ENCODE measurements around the gene ATG4B. TPM values are rescaled to one million over a fixed set of nuclear protein-coding genes. Genes with fewer than 3 reads are reported as not detected.
A peak's percentile ranks its signal among the peaks of the same experiment; 100 is the strongest.

Gene ATG4B
- total and polyA plus RNA-seq, 2 of the 8 experiments (the other 6 are each of a cell fraction or from before 2014, with no cell fraction given): 103 to 155 TPM

GRCh38 chr2:241672243-241673188, 35.0 kb downstream of the ATG4B start:
- Histone ChIP-seq H4K5ac (ENCODE audit: insufficient read length, low read depth, low read length) (no peak overlapping the region), H2BK120ac (replicated peaks; ENCODE audit: low read depth, low read length) (no peak overlapping the region), H2BK12ac (ENCODE audit: low read depth, low read length) (no peak overlapping the region), H3K36me3 (ENCODE audit: control insufficient read depth in 2 of 4, insufficient read depth in 4 of 4, low read length in 3 of 4) (peaks cover 9 to 41% (median 29%) of the 10 kb centered on the region in 4 experiments), H3K23ac (ENCODE audit: insufficient read length) (no peak overlapping the region), H2AFZ (ENCODE audit: low read length) (no peak overlapping the region), H3K79me2 (ENCODE audit: control insufficient read depth in 1 of 2, insufficient read depth in 2 of 2, low read length in 2 of 2) (no peaks in the 10 kb centered on the region), H2BK5ac (ENCODE audit: low read depth, low read length) (no peak overlapping the region), H3K4me3 (ENCODE audit: extremely low read depth in 1 of 4, insufficient read depth in 2 of 4, low read depth in 3 of 4, low read length in 4 of 4) (no peak overlapping the region), H2BK15ac (ENCODE audit: low read length) (no peak overlapping the region), H2BK20ac (ENCODE audit: low read length) (no peak overlapping the region), H4K20me1 (replicated peaks in 1 of 2; ENCODE audit: control insufficient read depth in 1 of 2, insufficient read depth in 2 of 2, low read length in 2 of 2) (peaks cover 2 to 14% of the 10 kb centered on the region in 2 experiments), H3K14ac (ENCODE audit: insufficient read length) (no peak overlapping the region), H3K79me1 (ENCODE audit: low read depth, low read length) (no peaks in the 10 kb centered on the region; the same call in 1 of the 2 replicates), H3K4ac (replicated peaks; ENCODE audit: insufficient read length, low read depth, low read length) (no peak overlapping the region), H3K27ac (ENCODE audit: low read depth, low read length) (no peak overlapping the region), H3K18ac (ENCODE audit: extremely low read depth, low read length) (no peak overlapping the region), H3K4me2 (ENCODE audit: insufficient read depth in 1 of 2, low read depth in 2 of 2, low read length in 2 of 2) (no peak overlapping the region), H2AK5ac (ENCODE audit: low read depth, low read length) (no peak overlapping the region), H3K9ac (replicated peaks in 1 of 4; ENCODE audit: extremely low read depth in 1 of 4, low read depth in 3 of 4, low read length in 3 of 4) (no peak overlapping the region), H4K91ac (replicated peaks; ENCODE audit: insufficient read length, low read length) (no peak overlapping the region), H4K8ac (ENCODE audit: extremely low read depth, insufficient read depth, low read length) (peak overlapping the region; percentile 25; the same call in 1 of the 2 replicates), H3K56ac (replicated peaks; ENCODE audit: insufficient read length, low read depth, low read length) (no peak overlapping the region), H3K27me3 (replicated peaks in 1 of 4; ENCODE audit: control insufficient read depth in 3 of 4, extremely low read depth in 1 of 4, insufficient read depth in 3 of 4, low read length in 3 of 4) (no peaks in the 10 kb centered on the region), H3K9me3 (ENCODE audit: insufficient read depth in 2 of 2, low read depth in 1 of 2, low read length in 1 of 2) (no peaks in the 10 kb centered on the region), H3K23me2 (ENCODE audit: low read depth, low read length) (no peaks in the 10 kb centered on the region), H3K4me1 (replicated peaks in 1 of 4; ENCODE audit: control insufficient read depth in 3 of 4, insufficient read depth in 4 of 4, low read length in 3 of 4) (no peaks in the 10 kb centered on the region)
- POLR2A ChIA-PET (ENCODE audit: partially characterized antibody): interaction anchor here (1.1 to 6.8 kb wide), 4 partner anchors 14 to 48 kb away, joined by 3 to 60 read pairs (median 8); partner anchors contain the start of gene DTYMK
- FAIRE-seq (no peak), DNase-seq (ENCODE audit: low read depth in 1 of 2, low spot score in 2 of 2) (no peak)
- 94% methylated on average over 41 of the region's 42 CpGs; no CpG with 5 or more reads in 1 of the 2 experiments for WGBS, 2 experiments (ENCODE audit: extremely low coverage in 1 of 2, insufficient coverage in 1 of 2, insufficient read length in 1 of 2, insufficient replicate concordance in 2 of 2, low coverage in 1 of 2, low lambda C conversion rate in 2 of 2, missing lambda C conversion rate in 1 of 2)
- CTCF ChIA-PET (ENCODE audit: partially characterized antibody): interaction anchor here (0.6 to 2.4 kb wide), 4 partner anchors 11 to 31 kb away, joined by 3 to 5 read pairs (median 4); no protein-coding TSS in a partner anchor
- no peak for TF ChIP-seq EP300 (IDR thresholded peaks at IDR 0.05; ENCODE audit: borderline replicate concordance in 1 of 2, low read depth in 2 of 2, low read length in 2 of 2)
- TF ChIP-seq SUZ12 (IDR thresholded peaks at IDR 0.05; ENCODE audit: low read length): no peak
- TF ChIP-seq GABPA (IDR thresholded peaks at IDR 0.05; ENCODE audit: borderline replicate concordance, insufficient read depth, low read length): no peak
- no peak for TF ChIP-seq HDAC6 (IDR thresholded peaks at IDR 0.05; ENCODE audit: low read depth, low read length)
- no peak for TF ChIP-seq MAFK (IDR thresholded peaks at IDR 0.05; ENCODE audit: low read depth, low read length)
- no peak for TF ChIP-seq CHD1 (IDR thresholded peaks at IDR 0.05; ENCODE audit: low read depth, low read length)
- no peak for TF ChIP-seq POLR2A (IDR thresholded peaks at IDR 0.05; ENCODE audit: control extremely low read depth in 1 of 2, low read depth in 2 of 2, low read length in 2 of 2)
- no peak for TF ChIP-seq BCL11A (IDR thresholded peaks at IDR 0.05; ENCODE audit: low read depth in 2 of 2, low read length in 2 of 2)
- no peak for TF ChIP-seq USF2 (IDR thresholded peaks at IDR 0.05; ENCODE audit: low read length)

All from H1 (cell line).